Activated CD8-positive, alpha-beta memory T cell treated with anti-CD3 and anti-CD28 coated beads for 4 hours (primary cell): ENCODE measurements around the gene AFAP1.
A peak's percentile ranks its signal among the peaks of the same experiment; 100 is the strongest.

Source experiments
- DNase-seq, 2 donors: peaks; one replicate each; pipeline ENCODE4 v3.0.0-alpha.2; 2020; ENCODE audit warnings: low read depth in 2 of 2

The AFAP1 gene

GRCh38 chr4:7967501-7968261, 28.0 kb upstream of the AFAP1 start:
- DNase-seq = no peak

- DNase-seq = no peak
Measured at GRCh38 chr4:7967063-7967440, 27.4 kb upstream of the AFAP1 start.

GRCh38 chr4:7966281-7967062, 26.8 kb upstream of the AFAP1 start:
- no peak for DNase-seq

- peak in 1 of 2 donors; percentile 33 for DNase-seq
Measured at GRCh38 chr4:7964890-7965662, 25.4 kb upstream of the AFAP1 start.

GRCh38 chr4:7964459-7964858, 24.8 kb upstream of the AFAP1 start:
- no peak for DNase-seq

GRCh38 chr4:7963691-7964090, 24.0 kb upstream of the AFAP1 start:
- no peak for DNase-seq

- no peak for DNase-seq
Measured at GRCh38 chr4:7962609-7963508, 23.2 kb upstream of the AFAP1 start.

GRCh38 chr4:7960790-7961655, 21.4 kb upstream of the AFAP1 start:
- peak; percentile 32 to 66 for DNase-seq

- DNase-seq = no peak
Measured at GRCh38 chr4:7960017-7960789, 20.5 kb upstream of the AFAP1 start.

- no peak for DNase-seq
Measured at GRCh38 chr4:7959078-7959477, 19.4 kb upstream of the AFAP1 start.

- DNase-seq = no peak
Measured at GRCh38 chr4:7956934-7957656, 17.4 kb upstream of the AFAP1 start.

- DNase-seq = no peak
Measured at GRCh38 chr4:7956270-7956808, 16.7 kb upstream of the AFAP1 start.

- no peak for DNase-seq
Measured at GRCh38 chr4:7955393-7955792, 15.7 kb upstream of the AFAP1 start.

- DNase-seq = no peak
Measured at GRCh38 chr4:7952615-7953014, 13.0 kb upstream of the AFAP1 start.

GRCh38 chr4:7950301-7951092, 10.8 kb upstream of the AFAP1 start:
- DNase-seq = no peak

GRCh38 chr4:7949759-7950158, 10.1 kb upstream of the AFAP1 start:
- no peak for DNase-seq

- no peak for DNase-seq
Measured at GRCh38 chr4:7947927-7948326, 8.3 kb upstream of the AFAP1 start.
